ENCODE measurements around the gene DRD2.

GRCh38 chr11:113436672-113437252 lies 38.4 kb downstream of the DRD2 start:
- no peak for TF ChIP-seq CTCF (conservative IDR thresholded peaks at IDR 0.05)
- no peak for TF ChIP-seq ZFX (IDR thresholded peaks at IDR 0.05)
